HG03521 (cell line): Measurements from ENCODE around the gene AGAP5.

Experiments used
- ATAC-seq: cut with Tn5 transposase; IDR thresholded peaks from one replicate; pipeline ENCODE4 v1.9.1; 2021; ENCODE audit warnings: mild to moderate bottlenecking, moderate library complexity; ENCODE audit not compliant: unreplicated experiment

The AGAP5 gene

GRCh38 chr10:73655990-73656298 lies 42.0 kb downstream of the AGAP5 start, which contains the start of gene SYNPO2L:
Gene SYNPO2L, minus strand, starts transcription at chr10:73656029. Its CDS starts 107 bp downstream, at chr10:73655922.
- ATAC-seq: no peak

DNA sequence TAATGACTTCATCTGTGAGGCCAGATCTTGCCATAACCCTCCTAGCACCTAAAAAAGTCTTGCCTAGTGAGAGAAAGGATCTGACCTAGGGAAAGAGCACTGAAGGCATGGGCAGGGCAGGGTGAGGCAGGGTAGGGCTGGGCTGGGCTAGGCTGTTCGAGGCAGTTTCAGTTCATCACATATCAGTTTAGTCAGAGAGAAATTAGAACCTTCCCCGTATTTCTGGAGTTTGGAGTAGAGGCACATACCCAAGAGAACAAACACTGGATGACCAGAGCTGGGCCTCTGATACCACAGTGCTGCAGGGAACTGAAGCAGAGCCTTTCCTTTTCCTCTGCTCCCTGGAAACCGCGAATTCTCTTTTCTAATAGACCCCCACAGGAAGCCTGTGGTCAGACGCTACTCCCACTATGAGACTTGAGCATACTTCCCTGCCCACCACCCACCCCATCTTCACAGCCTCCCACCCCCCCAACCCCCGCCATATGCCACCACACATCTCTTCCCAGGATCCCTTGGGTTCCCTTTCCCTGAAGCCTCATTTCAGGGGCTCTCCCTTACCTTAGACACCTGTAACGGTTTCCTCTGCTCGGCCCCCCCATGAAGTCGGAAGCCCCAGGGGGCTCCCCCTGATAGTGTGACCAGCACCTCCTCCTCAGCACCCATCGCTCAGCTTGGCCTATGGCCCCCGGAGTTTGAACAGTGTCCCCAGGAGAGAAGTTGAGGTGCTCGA lies 42.5 kb downstream of the AGAP5 start:
- no peak for ATAC-seq

DNA sequence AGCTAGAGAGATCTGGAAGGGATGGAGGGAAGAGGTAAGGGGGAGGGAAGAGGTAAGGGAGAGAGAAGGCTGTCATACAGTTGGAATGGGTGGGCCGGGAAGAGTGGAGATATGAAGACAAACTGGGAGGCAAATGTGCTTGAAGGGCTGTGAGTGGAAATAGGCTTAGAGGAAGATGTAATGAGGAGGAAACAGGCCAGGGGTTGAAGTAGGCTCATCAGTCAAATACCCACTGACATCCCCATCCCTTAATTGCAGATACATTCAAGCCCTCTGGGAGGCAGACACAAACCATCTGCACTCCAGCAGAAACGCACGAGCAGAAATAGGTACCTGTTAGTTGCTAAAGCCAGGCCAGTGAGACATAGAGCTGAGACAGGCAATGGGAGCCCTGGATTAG lies 44.2 kb downstream of the AGAP5 start:
- no peak for ATAC-seq

DNA sequence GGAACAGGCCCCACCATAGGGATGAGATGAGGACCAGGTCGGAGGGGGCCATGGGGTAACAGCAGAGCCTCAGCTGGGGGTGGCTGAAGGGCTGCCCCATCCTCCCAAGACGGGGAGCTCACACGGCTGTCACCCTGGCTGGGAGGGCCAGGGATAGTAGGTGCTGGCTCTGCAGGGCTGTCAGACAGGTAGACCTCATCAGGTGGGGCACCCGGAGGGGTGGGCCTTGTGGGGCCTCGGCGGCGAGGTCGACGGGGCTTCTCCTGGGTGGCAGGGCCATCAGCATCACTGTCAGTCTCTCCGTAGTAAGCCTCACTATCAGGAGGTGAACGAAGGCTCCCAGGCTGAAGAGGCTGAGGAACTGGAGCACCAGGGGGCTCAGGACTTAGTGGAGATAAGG lies 44.7 kb downstream of the AGAP5 start:
- ATAC-seq: no peak

GRCh38 chr10:73650537-73651331 lies 47.2 kb downstream of the AGAP5 start:
- ATAC-seq: no peak

DNA sequence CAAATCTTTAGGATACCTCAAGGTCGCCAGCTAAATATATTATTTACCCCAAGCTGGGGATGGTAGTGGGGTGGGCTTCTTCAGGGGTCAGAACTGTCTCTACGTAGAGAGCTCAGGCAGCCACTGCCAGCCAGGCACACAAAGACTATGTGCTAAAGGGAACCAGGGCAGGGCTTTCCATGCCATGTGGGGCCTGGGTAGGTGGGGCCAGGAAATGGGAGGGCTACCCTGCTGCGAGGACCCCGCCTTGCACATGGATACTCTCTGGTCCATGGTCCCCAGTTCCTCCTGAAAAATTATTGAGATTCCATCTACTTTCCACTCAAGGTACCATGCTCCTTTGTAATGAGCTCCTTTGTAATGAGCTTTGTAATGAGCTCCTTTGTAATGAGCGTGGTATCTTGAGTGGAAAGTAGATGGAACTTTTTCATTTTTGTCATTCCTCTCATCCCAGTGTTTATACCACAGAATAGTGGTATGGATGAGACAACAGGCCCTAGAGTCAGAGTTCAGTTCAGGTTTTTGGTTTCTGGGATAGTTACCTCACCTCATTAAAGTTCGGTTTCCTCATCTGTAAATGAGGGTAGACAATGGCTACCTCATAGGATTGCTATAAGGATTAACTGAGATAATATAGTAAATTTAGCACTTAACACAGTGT lies 47.9 kb downstream of the AGAP5 start:
- ATAC-seq: no peak

- ATAC-seq: no peak
Observed at GRCh38 chr10:73648975-73649829, 48.7 kb downstream of the AGAP5 start.

DNA sequence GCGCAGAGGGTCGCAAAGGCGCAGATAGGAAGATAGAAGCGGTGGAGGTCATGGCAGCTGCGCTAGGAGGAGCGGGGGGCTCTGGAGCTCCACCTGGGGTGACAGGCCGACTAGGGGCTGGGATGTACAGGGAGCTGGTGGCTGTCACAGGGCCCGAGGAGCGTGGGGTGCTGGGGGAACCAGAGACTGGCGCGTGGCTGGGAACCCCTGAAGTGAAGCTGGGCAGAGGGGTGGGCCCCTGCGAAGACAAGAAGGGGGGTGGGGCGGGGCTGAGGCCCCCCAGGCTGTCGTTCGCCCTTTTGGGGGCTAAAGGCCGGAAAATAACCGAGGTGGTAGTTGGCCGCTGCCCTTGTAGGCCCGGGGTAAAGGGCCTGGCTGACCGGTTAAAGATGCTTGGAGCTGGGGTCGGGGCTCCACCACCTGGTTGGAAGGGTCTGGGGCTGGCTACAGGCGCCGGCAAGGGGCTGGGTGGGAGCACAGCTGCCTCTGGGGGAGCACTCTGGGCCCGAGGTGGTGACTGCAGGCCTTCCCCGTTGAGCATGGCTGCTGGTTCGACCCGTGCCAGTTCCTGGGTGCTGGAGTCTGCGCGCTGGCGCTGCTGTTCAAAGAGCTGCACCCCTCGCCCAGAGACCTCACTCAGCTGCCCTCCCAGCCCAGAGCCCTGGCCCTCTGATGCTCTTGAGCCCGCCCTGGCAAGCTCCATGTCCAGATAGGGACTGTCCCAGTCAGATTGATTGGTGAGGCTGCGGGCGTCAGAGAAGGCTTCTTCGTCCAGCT lies 49.8 kb downstream of the AGAP5 start:
- no peak for ATAC-seq

DNA sequence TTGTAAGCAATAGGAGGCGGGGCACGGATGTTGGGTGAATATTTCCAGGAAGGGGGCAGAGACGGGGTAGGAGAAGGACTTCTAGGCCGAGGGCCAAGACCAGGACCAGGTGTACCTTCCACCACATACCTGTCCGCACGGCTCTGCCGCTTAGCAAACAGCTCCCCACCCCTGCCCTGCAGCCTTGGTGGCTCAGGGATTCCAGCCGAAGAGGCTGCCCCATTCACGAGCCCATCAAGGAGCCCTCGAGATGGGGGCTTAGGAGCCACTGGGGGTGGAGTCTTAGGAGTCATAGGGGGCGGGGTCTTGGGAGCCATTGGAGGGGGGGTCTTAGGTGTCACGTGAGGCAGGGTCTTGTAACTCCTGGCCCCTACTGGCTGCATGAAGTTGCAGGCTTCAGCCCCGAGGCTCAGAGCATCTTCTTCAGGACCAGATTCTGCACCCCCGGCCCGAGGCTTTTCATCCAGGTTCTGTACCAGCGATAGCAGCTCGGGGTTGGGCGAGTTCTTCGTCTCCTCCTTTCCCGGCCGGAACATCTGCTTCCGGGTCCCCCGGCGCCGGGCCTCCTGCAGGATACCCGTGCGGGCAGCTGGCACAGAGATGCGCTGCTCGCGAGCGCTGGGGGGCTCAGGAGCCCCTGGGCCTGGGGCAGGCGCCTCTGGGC lies 50.6 kb downstream of the AGAP5 start:
- no peak for ATAC-seq

DNA sequence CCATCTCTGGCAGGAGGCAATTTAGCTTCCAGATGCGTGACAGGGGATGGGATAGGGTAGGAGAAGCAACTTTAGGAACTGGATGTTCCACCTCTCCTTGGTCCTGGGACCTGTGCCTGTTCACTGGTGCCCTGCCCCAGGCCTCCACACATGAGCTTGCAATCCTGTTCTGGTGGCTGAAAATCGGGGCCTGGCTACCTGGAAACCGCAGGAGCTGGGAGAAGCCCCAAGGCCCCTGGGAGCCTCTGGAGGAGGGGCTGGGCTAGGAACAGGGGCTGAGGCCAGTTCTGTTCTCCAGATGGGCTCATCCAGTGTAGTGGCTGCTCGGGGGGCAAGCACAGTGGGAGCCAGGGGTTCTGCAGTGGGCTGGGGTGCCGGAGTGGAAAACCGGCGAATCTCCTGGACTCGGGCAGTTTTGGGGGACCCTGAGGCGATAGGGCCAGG lies 51.3 kb downstream of the AGAP5 start:
- no peak for ATAC-seq

- no peak for ATAC-seq
Observed at GRCh38 chr10:73645251-73645650, 52.7 kb downstream of the AGAP5 start.

DNA sequence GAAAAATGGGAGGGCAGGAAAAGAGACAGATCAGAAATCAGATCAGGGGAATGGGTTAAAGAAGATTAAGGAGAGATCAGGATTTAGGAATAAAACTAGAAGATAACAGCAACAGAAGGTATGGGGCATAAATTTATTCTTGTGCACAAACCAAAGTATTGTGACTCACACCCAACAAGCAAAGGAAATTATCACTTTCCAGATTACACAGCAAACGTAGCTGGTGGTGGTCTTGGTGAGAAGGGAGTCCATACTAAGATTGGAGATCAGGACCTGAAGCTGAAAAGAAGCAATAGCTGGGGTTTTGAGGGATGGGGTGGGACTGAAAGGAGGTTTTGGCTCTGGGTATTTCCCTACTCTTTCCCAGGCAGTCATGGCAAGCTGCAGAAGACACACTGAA lies 53.1 kb downstream of the AGAP5 start:
- ATAC-seq: no peak

DNA sequence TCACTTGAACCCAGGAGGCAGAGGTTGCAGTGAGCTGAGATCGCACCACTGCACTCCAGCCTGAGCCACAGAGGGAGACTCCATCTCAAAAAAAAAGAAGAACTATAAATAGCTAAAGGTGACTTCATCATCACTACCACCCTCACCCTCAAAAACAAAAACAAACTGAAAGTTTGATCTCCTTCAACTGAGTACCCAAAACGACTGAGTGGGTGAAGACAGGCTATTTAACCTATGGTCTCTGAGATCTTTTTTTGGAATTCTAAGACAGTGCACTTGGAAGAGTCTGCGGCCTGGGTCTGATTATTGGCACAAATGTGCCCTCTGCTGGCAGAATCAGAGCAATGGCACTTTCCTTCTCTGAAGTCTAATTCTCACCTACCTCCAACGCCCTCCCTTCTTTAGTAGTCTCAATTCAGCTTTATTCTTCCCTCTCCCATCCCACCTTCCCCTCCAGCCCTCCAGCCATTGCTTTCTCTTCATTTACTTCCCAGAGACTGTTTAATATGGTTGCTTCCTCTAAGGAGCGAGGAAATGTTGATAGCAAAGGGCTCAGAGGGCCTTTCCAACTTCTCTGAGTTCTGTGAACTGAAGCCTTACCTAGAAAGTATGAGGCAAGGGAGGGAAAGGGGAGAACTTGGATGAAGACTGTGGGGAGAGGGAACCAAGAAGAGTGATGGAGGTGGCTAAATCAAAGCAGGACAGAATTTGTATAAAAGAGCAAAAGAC lies 53.7 kb downstream of the AGAP5 start:
- no peak for ATAC-seq

- no peak for ATAC-seq
Observed at GRCh38 chr10:73643362-73643761, 54.5 kb downstream of the AGAP5 start.

DNA sequence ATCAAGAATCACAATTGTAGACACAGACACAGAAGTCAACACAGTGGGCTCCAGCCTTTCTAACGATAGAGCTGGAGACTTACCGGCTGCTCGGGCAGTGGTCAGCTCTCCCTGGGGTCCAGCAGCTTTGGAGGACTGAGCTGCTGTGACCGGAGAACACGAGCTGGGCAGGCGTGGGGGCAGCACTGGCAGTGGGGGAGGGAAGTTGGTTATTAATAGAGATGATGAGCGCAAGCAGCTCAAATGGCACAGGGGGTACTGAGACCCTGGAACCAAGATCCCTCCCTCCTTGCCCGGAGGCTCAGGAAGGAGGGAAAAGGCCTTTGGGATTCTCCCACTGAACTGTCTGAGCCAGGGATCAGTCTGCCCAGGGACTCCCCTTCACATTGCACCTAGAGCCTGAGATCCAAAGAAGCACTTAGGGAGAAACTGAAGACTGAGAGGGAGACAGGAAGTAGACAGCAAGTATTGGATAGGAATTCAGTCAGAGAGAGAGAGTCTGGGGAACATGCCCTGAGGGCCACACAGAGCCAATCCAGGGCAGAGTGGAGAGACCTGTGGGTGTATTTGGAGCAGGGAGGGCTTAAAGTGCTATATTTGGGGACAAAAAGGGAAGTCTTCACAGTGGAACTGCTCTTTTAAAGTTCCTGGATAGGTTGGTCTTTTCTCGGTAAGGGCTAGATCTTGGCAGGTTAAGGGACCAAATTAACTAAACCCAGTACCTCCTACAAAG lies 56.4 kb downstream of the AGAP5 start, which contains the start of gene MYOZ1:
TSS of gene MYOZ1 (minus strand) at position 147 of the 733 bp plus-strand sequence. CDS start 1,457 bp downstream, outside the sequence.
- no peak for ATAC-seq

- no peak for ATAC-seq
Observed at GRCh38 chr10:73639286-73639685, 58.6 kb downstream of the AGAP5 start.

DNA sequence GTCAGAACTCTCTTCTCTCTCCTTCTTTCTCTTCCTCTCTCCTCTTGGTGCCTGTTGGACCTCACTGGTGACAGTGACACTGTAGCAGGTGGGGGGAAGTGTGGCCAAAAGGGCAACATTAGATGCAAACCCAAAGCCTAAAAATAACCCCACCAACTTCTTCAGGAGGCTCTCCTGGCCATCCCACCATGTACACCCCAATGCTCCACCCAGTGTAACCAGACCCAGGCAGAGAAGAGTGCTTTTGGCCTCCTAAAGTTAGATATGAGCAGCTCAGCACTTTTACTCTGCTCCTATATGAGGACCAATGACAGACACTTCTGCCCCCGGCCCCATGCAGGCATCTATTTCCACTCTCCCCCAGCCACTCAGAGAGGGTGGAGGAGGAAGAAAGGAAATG lies 62.1 kb downstream of the AGAP5 start:
- ATAC-seq: no peak

DNA sequence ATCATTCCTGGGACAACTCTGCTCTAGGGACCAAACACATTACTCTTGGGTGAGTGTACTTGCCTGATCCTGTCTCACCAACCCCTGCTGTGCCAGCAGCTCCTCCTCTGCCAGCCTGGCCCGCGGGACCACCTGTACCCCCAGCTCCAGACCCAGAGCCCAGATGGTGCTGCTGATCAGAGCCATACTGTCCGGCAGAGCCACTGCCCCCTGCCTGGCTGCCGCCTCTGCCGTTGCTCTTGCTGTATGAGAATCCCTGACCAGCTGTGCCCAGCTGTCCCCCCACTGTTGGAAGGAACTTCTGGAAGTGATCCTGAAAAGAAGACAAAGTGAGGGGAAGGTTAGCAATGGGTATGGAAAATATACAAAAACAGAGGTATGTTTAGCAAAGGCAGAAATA lies 63.5 kb downstream of the AGAP5 start:
- ATAC-seq: no peak
